DMS79 treated with DMSO at 0.1 percent for 48 hours (cell line): Measurements from ENCODE around the gene CDK5.
A peak's percentile ranks its signal among the peaks of the same experiment; 100 is the strongest.

Source experiments
- DNase-seq: peaks from one replicate; lab custom pipeline; 2025; lab: John Stamatoyannopoulos, UW

Gene CDK5

DNA sequence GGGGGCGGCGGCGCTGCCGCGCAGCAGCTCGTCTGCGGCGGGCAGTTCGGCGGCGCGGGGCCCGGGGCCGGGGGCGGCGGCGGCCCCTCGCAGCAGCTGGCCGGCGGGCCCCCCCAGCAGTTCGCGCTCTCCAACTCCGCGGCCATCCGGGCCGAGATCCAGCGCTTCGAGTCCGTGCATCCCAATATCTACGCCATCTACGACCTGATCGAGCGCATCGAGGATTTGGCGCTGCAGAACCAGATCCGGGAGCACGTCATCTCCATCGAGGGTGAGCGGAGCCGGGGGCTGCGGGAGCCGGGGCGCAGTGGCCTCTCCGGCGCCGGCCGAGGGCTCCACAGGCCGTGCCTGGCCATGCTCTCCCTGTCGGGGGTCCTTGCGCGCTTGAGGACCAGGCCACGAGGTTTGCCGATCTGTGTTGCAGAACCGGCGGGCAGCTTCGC is 29.1 kb upstream of the CDK5 start:
- DNase-seq: no peak

DNA sequence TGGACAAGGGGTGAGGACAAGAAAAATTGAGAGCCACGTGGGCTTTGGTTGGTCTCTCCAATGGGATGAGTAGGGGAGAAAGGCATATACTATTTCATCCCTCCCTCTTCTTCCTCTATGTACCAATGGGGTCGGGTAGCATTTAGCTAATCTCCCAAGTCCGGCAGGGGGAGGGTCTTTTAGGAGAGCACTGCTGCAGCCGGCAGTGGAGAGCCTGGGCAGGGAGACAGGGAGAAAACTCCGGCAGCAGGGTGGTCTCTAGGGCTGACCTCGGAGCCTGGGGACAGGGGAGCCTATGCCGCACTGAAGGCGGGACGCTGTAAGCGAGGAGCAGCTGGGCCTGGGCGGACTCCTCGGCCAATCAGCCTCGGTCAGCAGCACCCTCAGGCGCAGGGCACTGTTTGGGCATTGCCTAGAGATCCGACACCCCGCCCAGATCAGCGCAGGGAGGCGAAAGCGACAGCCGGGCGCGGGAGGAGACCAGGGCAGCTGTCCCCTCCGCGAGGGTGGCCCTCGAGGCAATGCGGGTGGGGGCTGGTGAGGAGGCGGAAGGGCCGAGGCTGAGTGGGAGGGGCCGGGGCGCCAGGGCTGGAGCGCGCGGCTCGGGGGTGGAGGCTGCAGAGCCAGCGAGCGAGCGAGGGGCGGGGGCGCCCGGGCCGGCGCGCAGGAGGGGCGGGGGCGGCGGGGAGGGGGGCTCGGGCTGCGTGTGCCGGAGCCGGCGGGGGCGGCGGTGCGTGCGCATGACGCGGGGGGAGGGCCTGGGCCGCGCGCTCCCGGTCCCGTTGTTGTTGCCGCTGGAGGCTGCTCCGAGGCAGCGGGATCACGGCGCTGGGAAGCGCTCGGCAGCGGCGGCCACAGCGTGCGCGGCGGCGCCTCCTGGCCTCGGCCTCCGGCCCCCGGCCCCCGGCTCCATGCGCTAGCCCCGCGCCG is 28.3 kb upstream of the CDK5 start, which contains the start of gene AGAP3:
Gene AGAP3, plus strand, starts transcription at position 785 of the 930 bp plus-strand sequence. CDS start 267 bp downstream, outside the sequence.
- peak; percentile 18 for DNase-seq

DNA sequence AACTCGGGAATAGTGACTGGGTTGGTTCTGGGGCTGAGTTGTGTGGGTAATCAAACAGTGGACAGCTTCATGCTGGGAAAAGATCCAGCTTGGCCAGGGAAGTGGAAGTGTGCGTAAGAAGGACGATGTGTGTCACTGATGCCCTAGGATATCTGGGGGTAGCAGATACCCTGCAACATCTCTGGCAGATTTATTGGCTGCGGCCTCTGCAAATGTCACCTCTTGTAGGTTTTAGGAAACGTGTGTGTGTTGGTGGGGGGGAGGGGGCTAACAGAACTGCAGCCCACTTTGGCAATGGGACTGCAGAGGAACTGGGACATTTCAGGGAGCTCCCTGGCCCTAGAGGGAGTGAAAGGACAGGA is 27.6 kb upstream of the CDK5 start:
- no peak for DNase-seq

DNA sequence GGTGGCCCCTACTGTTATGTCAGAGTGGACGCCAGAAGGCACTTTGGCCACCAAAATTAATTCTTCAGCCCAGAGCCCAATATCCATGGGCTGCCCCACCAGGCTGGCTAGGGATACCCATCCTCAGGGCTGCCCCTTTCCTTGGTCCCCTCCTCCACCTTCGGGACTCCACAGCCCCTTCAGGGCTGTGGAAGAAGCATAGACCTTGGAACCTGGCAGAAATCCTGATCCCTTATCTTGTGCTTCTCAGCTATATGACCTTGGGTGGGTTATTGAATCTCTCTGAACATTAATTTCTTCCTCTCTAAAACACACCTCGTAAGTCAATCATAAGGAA is 26.1 kb upstream of the CDK5 start:
- no peak for DNase-seq

DNA sequence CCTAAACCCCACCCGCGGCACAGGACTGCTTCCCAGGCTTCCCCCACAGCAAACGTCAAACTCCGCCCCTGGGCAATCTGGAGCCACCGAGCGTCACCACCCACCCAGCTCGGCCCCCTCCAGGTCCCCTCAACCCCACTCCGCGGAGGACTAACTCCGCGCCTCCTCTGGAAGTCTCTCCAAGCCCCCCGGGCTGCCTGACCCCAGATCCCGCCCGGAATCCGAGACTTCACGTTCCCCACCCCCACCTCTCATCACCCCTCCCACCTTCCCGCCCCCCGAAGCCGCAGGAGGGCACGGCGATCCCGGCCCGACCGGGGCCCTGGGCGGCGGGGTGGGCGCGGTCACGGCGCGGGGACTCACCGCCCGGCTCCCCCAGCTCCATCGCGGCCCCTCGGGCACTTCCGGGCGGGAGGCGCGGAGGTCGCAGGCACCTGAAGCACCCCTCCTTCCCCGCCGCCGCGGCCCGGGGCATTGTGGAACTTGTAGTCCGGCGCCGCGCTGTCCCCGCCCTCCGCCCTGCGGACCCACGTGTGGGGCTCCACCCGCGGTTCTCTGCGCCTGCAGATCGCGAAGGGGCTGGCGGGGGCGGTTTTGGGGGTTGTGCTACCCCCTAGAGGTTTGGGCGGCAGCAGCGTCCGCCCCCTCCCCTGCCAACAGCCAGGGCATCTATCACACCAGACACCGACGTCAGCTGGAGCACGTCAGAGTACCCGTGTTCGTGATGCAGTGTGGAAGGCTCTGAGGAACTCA is 25.6 kb upstream of the CDK5 start, which contains the start of gene TMUB1:
Gene TMUB1, minus strand, starts transcription at position 423 of the 753 bp plus-strand sequence. CDS start 930 bp downstream, outside the sequence.
- peak; percentile 12 for DNase-seq

DNA sequence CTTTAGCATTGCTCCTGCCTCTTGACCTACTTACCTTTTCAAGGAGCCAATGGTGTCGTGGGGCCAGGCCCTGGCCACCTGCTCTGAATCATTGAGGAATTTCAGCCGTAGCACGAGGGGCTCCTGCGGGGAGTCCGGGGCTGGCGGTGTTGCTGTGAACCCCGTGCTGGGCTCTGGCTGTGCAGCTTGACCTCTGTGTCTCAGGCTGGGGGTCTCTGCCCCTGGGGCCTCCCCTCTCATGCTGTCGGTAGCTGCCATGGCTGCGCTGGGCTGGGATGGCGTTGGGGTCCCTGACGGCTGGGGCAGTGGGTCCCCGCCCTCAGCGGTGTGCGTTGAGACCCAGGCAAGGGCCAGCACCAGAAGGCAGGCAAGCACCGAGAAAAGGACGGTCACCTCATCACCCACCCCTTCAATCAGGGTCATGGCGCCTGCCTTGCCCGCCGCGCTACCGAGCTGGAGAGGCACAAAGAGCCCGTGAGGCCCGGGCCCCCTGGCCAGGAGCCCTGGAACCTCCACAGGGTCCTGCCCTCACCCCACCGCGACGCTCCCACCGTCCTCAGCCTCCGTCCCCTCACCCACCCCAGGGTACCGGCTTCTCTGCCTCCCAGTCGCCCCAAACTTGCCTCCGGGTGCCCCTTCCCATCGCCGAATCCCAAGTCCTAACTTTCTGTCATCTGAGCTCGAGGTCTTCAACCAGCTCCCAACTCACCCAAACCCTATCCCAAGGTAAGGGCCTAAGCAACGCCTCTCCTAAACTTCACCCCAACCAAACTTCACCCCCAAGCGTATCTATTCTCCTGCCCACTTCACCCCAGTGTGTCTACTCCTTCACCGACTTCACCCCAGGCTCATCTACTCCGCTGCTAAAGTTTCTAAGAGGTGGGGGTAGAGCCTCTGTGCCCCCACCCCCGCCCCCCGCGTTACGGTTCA is 24.7 kb upstream of the CDK5 start:
- DNase-seq: no peak

DNA sequence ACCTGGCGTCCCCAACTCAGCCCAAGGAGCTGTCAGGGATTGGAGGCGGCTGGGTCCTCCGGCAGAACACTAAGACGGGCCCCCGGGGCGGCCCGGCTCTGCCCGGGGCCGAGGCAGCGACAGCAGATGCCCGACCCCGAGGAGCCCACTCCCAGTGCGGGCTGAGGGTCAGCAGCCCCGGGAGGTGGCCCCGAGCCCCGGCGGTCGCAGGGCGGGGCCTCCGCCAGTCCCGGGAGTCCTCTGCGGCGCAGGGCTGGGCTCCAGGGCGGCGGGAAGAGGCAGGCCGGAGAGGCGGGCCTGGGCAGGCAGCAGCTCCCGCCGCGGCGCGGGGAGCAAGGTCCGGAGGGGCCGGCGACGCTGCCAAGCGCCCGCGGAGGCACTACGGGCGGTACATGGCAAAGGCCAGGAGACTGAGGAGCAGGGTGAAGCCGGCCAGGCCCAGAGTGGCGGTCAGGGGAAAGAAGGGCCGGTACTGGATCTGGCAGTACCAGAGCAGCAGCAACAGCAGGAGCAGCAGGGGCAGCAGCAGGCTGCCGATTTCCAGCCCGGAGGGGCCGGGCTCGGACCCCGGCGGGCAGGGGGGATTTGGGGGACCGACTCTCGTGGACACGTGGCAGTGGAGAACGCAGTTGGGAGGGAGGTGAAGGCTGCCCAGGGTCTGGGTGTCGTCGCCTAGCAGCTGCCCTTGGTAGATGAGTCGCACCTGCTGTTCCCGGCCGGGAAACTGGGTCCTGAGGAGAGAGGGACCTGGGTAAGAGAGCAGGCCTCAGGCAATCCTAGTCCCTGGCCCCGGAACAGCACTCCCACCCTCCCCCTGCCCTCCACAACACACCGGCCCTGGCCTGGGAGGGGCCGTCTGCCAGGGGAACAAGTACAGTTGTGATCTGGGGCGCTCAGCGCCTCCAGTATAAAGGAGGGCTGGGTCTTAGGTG is 23.7 kb upstream of the CDK5 start:
- no peak for DNase-seq

DNA sequence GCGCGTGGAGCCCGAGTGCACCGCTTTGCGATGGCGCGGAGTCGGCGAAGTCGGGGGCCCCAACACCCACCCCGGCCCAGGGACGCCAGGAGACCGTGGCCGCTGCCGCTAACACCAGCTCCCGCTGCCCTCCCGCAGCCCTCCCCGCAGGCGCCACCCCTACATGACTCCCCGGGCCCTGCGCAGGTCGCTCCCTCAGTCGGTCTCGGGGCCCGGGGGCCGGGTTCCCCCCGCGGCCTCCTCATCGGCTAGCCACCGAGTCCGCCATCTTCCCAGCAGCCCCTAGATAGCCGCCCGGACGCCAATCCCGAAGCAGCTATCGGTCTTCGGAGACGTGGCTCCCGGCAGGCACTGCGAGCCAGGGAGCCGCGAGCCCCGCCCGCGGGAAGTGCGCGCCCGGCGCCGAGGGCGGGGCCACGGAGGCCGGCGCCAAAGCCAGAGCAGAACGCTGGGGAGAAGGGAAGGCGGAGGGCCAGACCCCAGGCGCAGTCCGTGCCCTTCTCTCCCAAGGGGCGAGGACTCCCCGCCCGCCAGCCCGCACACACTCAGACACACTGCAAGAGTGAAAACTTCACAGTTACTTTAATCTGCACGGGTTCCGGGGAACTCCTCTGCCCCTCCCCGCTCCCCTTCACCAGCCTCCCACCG is 22.9 kb upstream of the CDK5 start, which contains the start of gene FASTK:
Gene FASTK, minus strand, starts transcription at position 288 of the 648 bp plus-strand sequence. Its CDS starts 43 bp downstream, at position 245.
- DNase-seq: peak; percentile 45

DNA sequence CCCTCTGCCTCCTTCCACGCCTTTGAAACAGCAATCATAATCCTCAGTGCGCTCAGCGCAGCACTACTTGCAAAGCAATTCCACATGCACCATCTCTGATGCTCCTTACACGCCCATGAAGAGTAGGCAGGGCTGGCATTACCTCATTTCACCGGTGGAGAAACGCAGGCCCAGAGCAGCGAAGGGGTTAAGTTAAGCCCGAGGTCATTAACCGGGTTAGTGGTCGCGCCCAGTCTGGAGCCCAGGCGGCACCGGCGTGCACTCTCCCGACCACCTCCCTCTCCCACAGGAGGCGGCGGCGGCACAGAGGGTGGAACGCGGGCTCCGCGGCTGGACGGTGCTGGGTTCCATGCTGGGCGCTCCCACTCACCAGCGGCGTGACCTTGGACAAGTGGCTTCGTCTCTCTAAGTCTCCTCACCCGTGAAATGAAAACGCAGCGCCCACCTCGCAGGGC is 22.4 kb upstream of the CDK5 start:
- DNase-seq: no peak

DNA sequence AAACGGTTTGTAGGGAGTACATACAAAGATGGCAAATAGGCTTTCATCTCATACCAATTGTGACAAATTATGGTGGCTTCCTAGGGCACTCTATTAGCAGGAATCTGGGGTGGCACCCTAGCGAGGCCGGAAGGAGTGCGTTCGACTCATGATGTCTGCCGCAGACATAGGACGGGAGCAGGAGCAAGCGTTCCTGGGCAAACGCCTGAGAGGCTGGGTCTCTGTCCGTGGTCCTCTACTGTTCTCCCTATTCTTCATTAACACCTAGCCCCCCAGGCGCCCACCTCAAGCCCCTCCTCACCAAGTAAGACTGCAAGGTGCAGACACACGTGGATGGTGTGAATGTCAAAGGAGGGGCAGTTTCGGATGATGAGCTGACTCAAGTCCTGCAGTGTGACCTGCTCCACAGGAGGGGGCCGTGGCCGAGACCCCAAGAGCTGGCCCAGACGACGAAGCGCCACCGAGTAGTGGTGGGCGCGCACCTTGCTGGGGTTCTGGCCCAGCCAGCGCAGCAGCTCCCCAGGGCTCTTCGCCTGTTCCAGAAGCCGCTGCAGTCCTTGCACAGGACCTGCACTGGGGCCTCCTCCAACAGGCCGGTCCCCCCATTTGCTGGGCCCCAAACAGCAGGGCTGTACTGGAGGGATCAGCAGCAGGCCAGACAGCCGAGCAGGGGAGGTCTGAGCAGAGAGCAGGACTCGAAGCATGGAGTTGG is 21.7 kb upstream of the CDK5 start:
- DNase-seq: no peak

DNA sequence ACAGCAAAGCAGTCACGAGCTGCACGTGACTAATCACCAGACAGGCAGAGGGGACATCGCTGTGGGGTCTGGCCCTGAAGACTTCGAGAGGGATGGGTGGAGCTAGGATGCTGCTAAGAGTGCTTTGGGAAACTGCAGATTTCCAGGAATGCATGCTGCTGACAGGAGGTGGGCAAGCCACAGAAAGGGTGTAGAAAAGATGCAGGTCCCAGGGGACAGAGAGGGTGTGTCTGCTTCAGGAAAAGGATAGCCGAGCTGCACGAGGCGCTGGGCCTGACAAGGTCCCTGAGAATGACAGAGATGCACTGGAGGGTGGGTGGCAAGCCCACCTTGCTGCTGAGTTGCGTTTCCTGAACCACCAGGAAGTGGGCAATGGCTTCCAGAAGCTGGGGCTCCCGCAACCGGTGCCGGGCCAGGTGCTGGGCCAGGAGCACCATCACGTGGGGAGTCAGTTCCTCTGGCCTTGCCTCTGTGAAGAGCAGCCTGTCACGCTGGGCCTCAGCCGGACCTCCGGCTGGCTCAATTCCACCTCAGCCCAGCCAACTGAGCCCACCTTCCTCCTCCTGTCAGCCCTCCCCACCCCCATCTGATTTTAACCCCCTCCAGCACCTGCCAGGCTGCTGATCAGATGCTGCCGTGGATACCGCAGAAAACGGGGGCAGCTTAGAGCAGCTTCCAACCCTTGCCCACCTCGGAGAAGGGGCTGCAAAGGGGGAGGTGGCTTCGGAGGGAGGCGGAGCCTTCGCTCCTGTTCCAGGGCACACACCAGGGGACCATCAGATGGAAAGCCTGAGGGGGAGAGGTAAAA is 20.7 kb upstream of the CDK5 start:
- no peak for DNase-seq

DNA sequence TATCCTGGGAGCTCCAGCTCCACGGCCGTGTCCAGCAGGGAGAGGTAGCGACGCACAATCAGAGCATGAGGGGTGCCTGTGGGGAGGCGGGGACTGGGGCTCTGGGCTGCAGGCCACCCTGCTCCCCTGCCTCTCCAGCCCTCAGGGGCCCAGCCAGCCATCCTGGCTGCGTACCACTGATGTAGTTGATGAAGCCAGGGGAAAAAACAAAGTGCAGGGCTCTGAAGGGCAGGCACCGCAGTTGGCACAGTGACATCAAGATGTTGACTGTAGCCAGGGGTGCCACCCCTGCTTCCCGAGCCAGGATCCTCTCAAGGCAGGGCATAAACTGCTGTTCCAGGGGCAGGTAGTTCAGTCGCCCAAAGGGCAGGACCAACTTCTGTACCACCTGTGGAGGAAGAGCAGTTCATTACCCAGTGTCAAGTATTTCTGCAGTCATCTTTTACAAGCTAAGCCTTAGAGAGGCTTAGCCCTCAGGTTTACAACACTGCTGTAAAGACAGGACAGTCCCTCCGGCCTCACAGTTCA is 20.1 kb upstream of the CDK5 start:
- peak; percentile 38 for DNase-seq

DNA sequence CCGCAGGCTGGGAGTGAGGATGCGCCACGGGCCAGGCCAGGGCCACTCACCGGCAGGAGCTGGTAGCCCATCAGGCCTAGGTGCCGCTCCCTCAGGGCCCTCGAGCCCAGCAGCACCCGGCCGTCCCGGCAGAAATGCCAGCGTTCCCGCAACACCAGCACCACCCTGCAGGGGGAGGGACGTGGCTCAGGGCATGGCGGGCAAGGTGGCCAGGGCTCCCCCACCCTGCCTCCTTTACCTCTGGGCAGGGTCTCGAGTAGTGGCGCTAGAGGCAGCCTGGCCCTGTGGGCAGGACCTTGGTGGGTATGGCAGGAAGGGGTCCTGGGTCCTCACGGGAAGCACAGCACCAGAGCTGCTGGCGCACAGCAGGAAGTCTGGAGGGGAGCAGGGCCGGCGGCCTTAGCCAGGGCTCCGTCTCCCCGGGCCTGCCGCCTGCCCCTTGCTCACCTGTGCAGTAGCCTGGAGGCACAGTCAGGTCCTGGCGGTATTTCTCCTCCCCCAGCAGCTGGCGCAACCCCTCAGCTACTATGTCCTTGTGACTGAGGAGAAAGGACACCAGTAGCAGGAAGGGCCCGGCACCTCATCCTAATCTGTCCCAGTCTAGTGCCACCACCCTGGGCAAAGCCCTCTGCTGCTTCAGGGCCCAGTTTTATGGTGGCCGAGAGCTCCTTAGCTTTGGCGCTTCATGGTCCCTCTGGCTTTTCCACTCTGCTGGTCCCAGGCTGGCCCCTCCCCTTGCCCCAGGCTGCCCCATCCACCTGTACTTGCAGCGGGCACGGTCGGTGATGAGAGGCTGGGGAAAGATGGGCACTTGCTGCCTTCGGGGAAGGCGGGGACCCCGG is 19.4 kb upstream of the CDK5 start:
- peak; percentile 37 for DNase-seq

DNA sequence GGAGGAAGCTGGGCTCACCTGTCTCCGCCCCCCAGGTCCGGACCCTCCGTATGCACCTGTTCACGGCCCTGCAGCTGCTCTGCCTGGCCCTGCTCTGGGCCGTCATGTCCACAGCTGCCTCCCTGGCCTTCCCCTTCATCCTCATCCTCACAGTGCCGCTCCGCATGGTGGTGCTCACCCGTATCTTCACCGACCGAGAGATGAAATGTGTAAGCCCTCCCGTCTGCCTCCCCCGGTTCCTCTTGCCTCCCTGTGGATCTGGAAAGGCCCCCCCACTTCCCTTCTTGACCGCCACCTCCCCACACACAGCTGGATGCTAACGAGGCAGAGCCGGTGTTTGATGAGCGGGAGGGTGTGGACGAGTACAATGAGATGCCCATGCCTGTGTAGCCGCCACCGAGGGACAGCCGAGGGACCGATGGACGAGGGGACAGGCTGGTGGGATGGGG is 18.3 kb upstream of the CDK5 start:
- no peak for DNase-seq

DNA sequence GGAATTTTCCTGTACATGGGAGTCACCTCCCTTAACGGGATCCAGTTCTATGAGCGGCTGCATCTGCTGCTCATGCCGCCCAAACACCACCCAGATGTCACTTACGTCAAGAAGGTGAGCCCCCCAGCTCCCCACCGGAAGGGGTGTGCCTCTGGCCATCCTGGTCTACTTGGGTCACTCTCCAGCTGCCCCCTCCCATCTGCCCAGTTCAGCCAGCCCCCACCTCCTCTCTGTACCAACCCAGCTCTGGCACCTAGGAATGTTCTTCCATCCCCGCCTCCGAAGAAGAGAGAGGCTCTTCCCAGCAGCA is 17.9 kb upstream of the CDK5 start:
- no peak for DNase-seq

DNA sequence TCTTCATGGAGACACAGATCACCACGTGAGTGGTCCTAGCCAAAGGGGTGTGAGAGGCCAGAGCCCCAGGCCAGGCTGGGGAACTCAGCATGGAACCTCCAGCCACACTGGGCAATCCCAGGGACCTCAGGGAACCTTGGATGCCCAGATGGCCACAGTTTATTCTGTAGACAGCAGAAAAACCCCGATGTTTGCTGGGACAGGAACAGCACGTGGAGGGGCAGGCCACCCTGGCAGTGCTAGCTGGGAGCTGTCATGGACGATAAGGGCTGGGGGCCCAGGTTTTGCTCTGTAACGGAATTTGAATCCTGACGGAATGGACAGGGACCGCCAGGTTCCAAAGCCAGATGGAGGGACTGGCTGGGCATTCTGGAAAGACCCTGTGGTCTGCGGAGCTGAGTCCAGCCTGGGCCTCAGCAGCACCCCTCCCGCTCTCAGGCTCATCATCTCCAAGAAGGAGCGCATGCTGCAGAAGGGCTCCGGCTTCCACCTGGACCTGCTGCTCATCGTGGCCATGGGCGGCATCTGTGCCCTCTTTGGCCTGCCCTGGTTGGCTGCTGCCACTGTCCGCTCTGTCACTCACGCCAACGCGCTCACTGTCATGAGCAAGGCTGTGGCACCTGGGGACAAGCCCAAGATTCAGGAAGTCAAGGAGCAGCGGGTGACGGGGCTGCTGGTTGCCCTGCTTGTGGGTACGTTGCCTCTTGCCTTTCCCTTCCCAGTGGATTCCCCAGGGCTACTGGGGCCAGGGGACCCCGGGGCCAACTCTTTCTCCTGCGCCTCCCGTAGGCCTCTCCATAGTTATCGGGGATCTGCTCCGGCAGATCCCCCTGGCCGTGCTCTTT is 17.3 kb upstream of the CDK5 start:
- DNase-seq: no peak
